ENCODE results near the gene LIPH.

Gene LIPH

GRCh38 chr3:185539934-185540333 is 12.5 kb downstream of the LIPH start:
- DNase-seq (ENCODE audit: low spot score) = no peak

- peak; percentile 36 for DNase-seq (ENCODE audit: low spot score)
These were observed 14.9 kb downstream of the LIPH start for GRCh38 chr3:185537369-185537970.

DNA sequence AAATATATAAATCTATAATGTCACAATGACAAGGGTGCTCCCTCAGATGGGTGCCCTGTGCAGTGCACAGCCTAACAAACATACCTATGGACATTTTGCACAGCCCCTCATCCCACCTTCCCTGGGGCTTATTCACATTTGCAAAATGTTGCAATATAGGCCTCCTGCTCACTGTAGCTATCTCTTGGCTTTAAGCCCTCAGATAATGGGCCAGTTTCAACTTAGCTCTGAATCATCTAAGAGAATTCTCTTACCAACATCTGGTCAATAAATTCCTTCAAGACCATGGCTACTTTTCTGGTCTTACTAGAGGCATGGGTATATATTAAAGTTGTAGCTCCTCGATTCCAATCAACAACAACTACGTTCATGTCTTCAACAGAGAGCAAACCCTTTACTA is 17.9 kb downstream of the LIPH start:
- no peak for DNase-seq (ENCODE audit: low spot score)

DNA sequence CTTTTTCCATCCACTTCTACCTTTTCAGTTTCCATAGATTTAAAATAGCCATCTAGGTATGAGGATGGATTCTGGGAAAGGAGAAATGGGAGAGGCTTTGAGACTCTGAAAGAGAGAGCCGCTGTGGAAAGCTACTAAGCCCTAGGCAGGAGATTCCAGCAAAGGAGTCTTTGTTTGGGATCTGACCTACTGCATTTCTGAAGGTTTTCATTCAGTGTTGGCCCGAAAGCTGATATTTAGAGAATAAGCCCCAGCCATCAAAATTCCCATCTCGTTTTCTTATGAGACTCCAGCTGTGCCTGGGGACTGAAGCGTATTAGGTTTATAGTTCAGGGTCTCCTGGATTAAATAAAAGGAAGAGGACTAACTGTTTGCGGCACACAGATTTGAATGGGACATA is 19.5 kb downstream of the LIPH start:
- DNase-seq (ENCODE audit: low spot score) = no peak

- DNase-seq (ENCODE audit: low spot score) = no peak
These were observed 21.5 kb downstream of the LIPH start for GRCh38 chr3:185530856-185531255.

DNA sequence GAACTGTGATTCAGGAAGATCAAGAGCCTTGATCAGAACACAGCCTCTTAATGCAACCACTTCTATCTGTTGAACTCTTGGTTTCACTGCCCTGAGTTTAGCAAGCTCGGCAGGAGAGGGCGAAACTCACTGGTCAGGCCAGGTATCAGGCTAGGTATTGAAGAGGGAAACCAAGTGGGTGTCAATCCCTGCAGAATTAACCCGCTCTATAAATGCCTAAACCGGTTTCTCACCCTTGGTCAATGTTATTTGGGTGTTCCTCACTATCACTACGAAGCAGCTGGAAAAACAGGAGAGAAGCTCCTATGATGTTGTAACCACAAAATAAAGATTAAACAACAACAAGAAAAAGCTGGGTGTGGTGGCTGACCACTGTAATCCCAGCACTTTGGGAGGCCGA is 23.9 kb downstream of the LIPH start:
- no peak for DNase-seq (ENCODE audit: low spot score)

DNA sequence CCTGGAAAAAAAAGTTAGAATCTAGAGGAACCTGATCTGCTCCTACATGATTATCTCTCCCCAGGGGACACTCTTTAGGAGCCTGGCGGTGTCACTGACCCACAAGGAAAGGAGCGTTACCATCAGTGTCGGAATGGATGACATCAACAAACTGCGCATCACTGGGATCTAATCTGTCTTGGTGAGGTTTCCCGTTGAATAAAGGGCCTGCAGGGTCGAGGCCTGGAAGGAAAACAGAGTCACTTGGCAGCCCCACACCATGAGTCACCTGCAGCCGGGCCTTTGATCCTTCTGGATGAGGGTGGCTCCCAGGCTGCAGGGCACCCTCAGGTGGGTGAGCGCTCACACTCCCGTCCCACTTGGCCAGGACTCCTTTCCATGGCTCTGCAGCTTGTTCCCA is 25.0 kb downstream of the LIPH start:
- DNase-seq (ENCODE audit: low spot score) = no peak

- DNase-seq (ENCODE audit: low spot score) = no peak
These were observed 25.9 kb downstream of the LIPH start for GRCh38 chr3:185526349-185526951.

- DNase-seq (ENCODE audit: low spot score) = no peak
These were observed 30.8 kb downstream of the LIPH start for GRCh38 chr3:185521349-185522138.

- DNase-seq (ENCODE audit: low spot score) = no peak
These were observed 33.4 kb downstream of the LIPH start for GRCh38 chr3:185519021-185519420.

GRCh38 chr3:185517387-185518130 is 34.8 kb downstream of the LIPH start:
- no peak for DNase-seq (ENCODE audit: low spot score)

DNA sequence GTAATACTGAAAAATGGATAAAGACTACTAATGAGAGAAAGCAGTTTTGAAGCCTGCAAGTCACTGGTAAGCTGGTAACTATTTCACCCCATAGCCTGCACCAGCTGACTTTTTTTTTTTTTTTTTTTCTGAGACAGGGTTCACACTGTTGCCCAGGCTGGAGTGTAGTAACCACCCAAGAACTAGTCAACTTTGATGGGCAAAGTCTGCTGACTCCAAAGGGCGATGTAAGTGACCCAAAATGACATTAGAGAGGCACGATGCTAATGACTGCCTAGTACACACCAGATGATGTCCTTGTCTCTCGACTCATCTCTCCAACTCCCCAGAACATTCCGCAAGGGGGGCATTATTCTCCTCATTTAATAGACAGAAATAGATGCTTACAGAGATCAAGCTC is 40.7 kb downstream of the LIPH start:
- no peak for DNase-seq (ENCODE audit: low spot score)

DNA sequence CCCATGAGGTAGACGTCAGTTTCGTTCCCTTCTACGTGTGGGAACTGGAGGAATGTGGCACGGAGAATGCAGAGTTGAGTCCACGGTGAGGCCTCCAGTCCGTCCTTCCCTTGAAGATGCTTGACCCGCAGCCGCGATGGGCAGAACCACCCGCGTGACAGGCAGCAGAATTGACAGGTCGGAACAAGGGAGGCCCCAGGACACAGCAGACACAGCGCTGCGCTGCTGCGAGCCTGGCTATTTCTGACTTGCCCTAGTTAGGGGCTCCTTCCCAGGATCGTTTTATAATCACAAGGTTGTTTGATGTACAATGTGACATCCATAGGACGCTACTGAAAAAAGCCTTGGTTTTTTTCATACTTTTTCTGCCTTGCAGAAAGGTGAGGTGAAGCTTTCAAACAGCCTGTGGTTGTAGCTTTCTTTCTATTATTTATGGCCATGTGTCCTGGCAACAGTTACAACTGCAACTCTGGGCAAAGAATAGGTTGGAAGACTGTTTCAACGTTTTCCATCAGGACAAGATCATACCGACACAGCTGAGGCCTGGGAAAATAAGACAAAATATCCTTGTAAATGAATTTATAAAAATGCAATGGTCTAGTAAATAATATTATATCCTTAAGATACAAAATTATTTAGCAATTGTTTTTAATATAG is 43.9 kb downstream of the LIPH start:
- no peak for DNase-seq (ENCODE audit: low spot score)

DNA sequence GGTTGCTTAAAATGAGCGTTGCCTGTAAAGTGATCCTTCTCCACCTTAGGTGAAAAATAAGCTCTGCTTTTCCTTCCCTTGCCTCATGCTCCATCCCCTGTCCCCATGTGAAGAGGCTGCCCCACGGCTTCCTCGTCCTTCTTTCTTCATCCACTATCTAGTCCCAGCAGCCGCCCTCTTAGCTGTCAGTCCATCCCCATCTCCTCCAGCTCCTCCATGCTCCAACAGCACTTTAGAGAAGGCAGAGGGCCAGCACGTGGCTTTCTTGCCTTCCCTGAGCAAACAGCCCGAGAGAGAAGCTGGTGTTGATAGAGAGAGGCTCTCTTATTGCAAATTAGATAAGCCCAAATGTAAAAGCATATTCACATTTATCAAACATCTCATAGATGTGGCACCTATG is 44.5 kb downstream of the LIPH start:
- DNase-seq (ENCODE audit: low spot score) = no peak

- no peak for DNase-seq (ENCODE audit: low spot score)
These were observed 47.8 kb downstream of the LIPH start for GRCh38 chr3:185504636-185505035.

GRCh38 chr3:185503521-185503920 is 48.9 kb downstream of the LIPH start:
- DNase-seq (ENCODE audit: low spot score) = no peak

DNA sequence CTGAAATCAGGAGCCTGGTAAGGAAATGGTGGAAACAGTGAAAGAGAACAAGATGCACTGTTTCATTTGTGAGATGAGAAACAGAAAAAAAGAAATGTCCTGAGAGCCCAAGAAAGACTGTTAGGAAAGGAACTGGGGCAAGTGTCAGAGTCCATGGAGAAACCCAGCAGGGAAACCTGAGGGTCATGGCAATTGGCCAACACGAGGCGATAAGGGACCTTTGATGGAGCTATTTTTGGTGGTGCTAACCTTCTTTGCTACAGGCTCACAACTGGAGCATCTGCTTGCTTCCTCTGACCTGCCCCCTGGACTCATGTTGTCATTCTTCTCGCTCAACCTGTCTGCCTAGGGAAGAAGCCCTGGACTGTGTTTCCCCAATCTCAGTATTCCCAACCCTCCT is 49.4 kb downstream of the LIPH start:
- no peak for DNase-seq (ENCODE audit: low spot score)

DNA sequence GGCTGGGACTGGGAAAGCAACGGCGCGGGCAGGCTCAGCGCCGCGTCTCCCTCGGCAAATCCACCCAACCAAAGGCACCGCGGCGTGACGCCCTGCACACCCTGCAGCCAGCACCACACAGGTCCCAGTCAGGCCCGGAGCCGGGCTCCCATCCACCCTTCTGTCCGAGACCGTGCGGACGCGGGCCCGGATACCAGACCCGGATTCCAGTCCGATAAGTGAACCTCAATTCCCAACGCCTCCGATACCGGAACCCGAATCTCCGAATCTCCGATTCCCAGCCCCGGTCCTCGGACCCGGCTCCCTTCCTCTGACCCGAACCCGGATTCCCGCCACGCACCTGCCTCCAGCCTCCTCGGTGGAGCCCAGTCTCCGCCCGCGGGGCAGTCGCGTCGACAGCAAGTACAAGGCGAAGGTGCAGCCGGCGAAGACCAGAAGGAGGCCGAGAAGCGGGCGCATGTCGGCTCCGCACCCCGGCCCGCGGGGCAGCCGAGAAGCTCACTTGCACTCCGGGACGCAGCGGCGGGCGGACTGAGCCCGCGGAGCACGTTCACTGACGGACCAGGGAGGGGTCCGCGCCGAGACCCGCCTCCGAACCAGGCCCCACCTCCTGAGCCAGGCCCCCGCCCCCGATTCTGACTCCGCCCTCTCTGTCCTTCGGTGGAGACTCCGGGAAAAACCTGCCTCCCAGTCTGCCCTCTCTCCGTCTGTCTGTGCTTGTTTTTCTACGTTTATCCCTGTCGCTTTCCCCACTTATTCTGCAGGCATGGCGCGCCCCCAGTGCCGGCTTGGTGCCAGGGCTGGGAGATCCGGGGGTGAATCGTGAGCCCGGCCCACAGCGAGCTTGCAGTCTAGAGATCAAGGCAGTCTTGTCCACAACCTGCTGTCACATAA is 53.6 kb downstream of the LIPH start, which contains the start of gene TMEM41A:
Gene TMEM41A (minus strand): TSS at position 533 of the 894 bp plus-strand sequence. CDS start 74 bp downstream, at position 459.
- peak; percentile 96 for DNase-seq (ENCODE audit: low spot score)

DNA sequence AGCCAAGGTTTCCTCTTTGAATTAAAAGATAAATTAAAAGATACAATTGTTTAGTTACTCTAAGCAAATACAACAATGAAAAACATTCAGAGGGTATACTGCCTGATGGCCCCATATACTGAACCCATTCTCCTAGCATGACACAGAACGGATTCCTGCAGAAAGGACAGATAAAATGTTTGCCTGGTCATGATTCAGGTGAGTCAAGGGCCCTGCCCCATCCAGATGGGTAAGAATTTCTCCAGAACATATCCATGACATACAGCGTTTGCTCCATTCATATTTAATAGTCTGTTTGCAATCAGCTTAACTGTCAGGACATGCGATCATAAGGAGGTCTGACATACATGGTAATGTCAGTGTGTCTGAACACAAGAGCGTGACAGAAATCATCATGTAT is 62.1 kb downstream of the LIPH start:
- no peak for DNase-seq (ENCODE audit: low spot score)

DNA sequence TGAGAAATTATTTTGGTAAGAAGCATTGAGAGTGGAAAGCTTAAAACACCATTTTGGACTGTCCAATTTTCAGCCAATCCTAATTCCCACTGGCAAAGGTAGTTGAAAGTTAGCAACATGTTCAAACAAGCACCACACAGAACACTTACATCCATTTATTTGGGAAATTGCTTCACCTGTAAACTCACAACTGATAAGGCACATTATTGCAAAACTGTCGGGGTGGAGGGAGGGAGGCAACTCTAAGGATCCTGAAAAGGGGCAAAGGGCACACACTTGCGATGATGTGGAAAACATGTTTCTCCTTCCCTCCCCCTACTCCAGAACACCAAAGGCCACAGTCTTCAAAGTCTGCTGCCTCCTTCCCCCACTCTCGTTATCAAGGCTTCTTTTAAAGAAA is 62.9 kb downstream of the LIPH start:
- no peak for DNase-seq (ENCODE audit: low spot score)

- no peak for DNase-seq (ENCODE audit: low spot score)
These were observed 63.9 kb downstream of the LIPH start for GRCh38 chr3:185488465-185488864.

Data from hepatic stellate cell (primary cell).